Caki2 (cell line): ENCODE results near the gene DNAAF6. TPM values are rescaled to one million over a fixed set of nuclear protein-coding genes. Genes with fewer than 3 reads are reported as not detected.

Experiments
- DNase-seq: peaks from one replicate; pipeline ENCODE4 v3.0.0-alpha.2; 2015; ENCODE audit warnings: low read depth
- in situ Hi-C: cut with HindIII; loops from 2 replicates; pipeline ENCODE4 v1.10.0; 2016; ENCODE audit warnings: low sequenced_read_pairs, low pct_unique_long_range_greater_than_20kb, mixed read lengths
- total RNA-seq: library from RNA; depleted of rRNA; stranded (reverse); fragments of >200 nt; shearing (Covaris generic); gene quantifications from 2 replicates; pipeline ENCODE4 v1.2.3, GENCODE V29; 2014; ENCODE audit warnings: low replicate concordance; rRNA removed

DNAAF6 gene
- total RNA-seq, 1 experiment from 2014 or later, result not detected

DNA sequence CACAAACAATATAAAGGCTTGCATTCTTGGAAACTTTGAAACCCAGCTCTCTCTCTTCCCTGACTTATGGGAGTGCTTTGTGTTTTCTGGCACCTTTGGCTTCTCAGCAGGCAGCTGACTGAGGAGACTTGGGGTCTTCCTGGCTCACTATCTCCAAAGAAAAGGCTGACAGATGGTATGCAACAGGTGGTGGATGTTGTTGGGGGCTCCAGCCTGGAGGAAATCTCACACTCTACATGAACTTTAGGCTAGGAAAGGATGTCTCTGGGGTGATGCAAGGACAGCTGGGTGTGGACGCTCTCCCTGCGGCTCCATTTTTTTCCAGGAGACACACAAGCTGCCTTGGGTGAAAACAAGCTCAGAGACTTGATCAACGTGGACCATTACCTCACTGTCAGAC is 67.4 kb downstream of the DNAAF6 start:
- in situ Hi-C loops, result no loop called here
- DNase-seq, result no peak

DNA sequence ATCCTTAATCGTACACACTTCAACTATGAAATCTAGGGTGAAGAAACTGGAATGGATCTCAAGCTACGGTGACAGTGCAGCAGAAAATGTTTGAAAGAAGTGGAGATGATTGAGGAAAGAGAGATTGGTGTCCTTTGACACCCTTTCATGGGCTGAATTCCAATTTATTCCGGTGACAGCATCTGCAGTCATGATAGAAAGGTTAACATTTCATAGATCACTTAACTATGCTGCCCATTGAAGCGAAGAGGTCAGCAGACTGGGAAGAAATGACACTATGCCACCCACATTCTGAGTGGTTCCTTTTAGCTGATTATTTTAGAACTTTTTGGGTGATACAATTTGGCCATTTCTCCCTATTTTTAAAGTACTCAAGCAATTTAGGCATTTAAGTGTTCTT is 82.3 kb downstream of the DNAAF6 start:
- peak; percentile 15 for DNase-seq
- in situ Hi-C loops, result no loop called here

DNA sequence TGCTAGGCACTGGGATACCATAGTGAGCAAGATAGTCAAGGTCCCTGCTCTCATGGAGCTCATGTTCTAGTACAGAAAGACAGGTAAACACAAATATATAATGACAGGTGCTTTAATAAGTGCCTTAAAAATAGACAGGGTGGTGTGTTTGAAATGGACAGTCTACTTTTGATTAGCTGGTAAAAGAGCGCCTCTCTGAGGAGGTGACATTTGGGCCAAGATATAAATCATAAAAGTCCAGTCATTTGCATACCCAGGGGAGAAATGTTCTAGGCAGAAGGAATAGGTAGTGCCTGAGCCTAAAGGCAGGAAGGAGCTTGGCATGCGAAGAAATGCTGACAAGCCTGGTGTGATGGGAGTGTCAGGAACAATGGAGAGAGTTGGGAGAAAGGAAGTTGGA is 83.6 kb downstream of the DNAAF6 start:
- DNase-seq, result no peak
- in situ Hi-C loops, result no loop called here

DNA sequence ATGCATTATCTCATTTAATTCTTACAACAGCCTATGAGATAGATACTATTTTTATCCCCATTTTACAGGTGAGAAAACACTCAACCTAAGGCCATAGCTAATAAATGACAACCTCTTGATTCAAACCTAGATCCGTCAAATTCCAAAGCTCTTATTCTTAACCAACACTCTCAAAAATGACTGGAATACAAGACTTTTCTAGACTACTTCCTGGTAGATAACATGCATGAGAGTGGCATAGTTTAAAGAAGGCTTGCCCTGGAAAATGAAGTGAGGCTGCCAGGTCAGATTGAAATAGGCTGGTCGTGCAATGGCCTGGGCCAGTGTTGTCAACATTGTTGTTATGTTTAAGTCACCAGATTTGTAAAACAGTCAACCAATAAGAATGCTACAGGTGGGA is 86.6 kb downstream of the DNAAF6 start:
- peak; percentile 12 for DNase-seq
- in situ Hi-C loops, result no loop called here

Other genes starting within 250 kb of the DNAAF6 start
- gene MORC4, start 206.4 kb upstream of the DNAAF6 start, total RNA-seq, result 5.3 and 6.8 TPM in 2 replicates
- 14.8 and 16.7 TPM in 2 replicates for gene RBM41, start 87.8 kb upstream of the DNAAF6 start, total RNA-seq
- gene NUP62CL, start 178 bp upstream of the DNAAF6 start, total RNA-seq, result 4.6 and 5.8 TPM in 2 replicates
- 0.03 and 0.54 TPM in 2 replicates for gene FRMPD3, start 243.0 kb downstream of the DNAAF6 start, total RNA-seq